ENCODE measurements around the gene FAM240A. TPM values are rescaled to one million over a fixed set of nuclear protein-coding genes. Genes with fewer than 3 reads are reported as not detected.

Gene FAM240A
- not detected in 2 replicates for total RNA-seq

GRCh38 chr3:46612324-46612723 lies at the start of gene FAM240A:
FAM240A (plus strand) TSS chr3:46612525; CDS start chr3:46612684, 159 bp downstream.

DNA sequence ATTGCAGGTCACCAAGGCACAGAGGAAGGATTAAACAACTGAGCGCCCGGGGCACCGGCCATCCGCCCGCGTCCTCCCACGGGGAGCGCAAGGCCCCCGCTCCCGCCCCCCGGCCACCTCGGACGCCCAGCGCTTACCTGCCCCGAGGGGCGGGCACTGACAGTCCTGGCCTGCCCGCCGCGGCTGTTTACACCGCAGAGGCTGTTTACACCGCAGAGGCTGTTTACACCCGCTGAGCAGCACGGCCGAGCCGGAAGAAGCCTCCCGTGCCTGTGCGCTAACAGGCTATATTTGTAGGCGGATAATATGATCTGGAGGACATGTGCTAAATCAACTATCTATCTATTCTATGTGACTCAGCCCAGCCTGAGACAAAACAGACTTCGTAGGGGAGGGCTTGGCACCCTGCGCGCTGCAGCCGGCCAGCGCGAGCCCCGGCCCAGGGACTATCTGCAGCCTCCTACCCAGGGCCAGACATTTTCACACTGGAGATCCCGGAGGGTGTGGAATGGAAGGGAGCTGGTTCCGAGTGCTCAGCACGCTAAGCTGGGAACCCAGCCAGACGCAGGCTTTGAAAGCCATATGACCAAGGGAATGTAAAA lies 46.2 kb upstream of the FAM240A start, which contains the start of gene LRRC2:
Gene LRRC2, minus strand, starts transcription at position 263 of the 602 bp plus-strand sequence. CDS start 14,711 bp downstream, outside the sequence.

Small RNA genes within 50 kb of the gene (small RNA-seq; reads per million reads assigned to genes)
- not detected for gene RF00591

Other genes starting within 250 kb of the FAM240A start
- not detected in 2 replicates for gene CCR5, start 241.6 kb upstream of the FAM240A start, total RNA-seq
- under 0.01 TPM in 1 of 2 replicates, not detected in the other for gene CCRL2, start 205.3 kb upstream of the FAM240A start, total RNA-seq
- not detected in 2 replicates for gene LTF, start 147.6 kb upstream of the FAM240A start, total RNA-seq
- not detected in 2 replicates for gene RTP3, start 114.5 kb upstream of the FAM240A start, total RNA-seq
- gene LRRC2, start 46.2 kb upstream of the FAM240A start, total RNA-seq: 0.78 and 1.1 TPM in 2 replicates
- 0.37 and 0.59 TPM in 2 replicates for gene ALS2CL, start 81.2 kb downstream of the FAM240A start, total RNA-seq
- not detected in 2 replicates for gene TMIE, start 88.9 kb downstream of the FAM240A start, total RNA-seq
- gene PRSS50, start 105.3 kb downstream of the FAM240A start, total RNA-seq: not detected in 2 replicates

All from subcutaneous preadipocyte (primary cell).